ENCODE results near the gene ARSI. TPM values are rescaled to one million over a fixed set of nuclear protein-coding genes. Genes with fewer than 3 reads are reported as not detected.

The ARSI gene
- total and polyA plus RNA-seq, 4 donors, result 0.23 to 0.51 (median 0.33) TPM; not detected in 1

GRCh38 chr5:150339841-150340240, 37.1 kb upstream of the ARSI start (continued):
- TF ChIP-seq CTCF (IDR thresholded peaks at IDR 0.05; ENCODE audit: low read depth, low read length, missing input control) (no peak), RAD21 (IDR thresholded peaks at IDR 0.05) (no peak), NR2F2 (IDR thresholded peaks at IDR 0.05) (no peak), GABPA (IDR thresholded peaks at IDR 0.05 in 1 of 2, conservative IDR thresholded peaks at IDR 0.05 in 1 of 2) (no peak), EGR1 (IDR thresholded peaks at IDR 0.05; ENCODE audit: low read depth in 2 of 2) (no peak), RXRA (IDR thresholded peaks at IDR 0.05) (no peak)

DNA sequence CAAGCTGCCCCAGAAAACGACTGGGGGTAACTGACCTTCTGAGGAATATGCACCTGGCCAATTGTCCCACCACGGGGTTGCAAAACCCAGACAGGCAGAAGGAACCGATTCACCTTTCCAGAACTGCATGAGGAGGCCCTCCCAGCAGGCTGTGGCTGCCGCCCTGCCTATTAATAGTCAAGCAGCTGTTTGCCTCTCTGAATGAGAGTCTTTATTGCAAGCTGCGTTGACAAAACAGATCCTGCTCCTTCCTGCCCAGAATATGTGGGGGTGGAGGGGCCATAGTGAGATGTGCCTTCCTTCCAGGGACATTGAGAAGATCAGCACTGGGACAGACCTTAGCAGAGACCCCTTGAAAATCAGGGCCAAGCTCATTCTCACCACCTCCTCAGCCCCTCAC, 36.5 kb upstream of the ARSI start:
- no peak overlapping the region for H3K9ac ChIP-seq (ENCODE audit: low read depth in 1 of 2, low read length in 2 of 2)
- 77% methylated on average over 5 of the region's 5 CpGs for WGBS
- no peak overlapping the region for H3K4me3 ChIP-seq (ENCODE audit: low read depth in 1 of 3, low read length in 3 of 3)
- H3K36me3 ChIP-seq (ENCODE audit: control insufficient read depth in 4 of 4, insufficient read depth in 3 of 4, low read depth in 1 of 4, low read length in 3 of 4), result no peaks in the 10 kb centered on the region
- no peak for DNase-seq (ENCODE audit: low spot score)
- no peaks in the 10 kb centered on the region for H3K27me3 ChIP-seq (ENCODE audit: control insufficient read depth in 4 of 4, insufficient read depth in 4 of 4, low read length in 3 of 4)
- H3K27ac ChIP-seq (ENCODE audit: low read depth in 1 of 2, low read length in 2 of 2), result no peak overlapping the region
- TF ChIP-seq, protein P1, sequence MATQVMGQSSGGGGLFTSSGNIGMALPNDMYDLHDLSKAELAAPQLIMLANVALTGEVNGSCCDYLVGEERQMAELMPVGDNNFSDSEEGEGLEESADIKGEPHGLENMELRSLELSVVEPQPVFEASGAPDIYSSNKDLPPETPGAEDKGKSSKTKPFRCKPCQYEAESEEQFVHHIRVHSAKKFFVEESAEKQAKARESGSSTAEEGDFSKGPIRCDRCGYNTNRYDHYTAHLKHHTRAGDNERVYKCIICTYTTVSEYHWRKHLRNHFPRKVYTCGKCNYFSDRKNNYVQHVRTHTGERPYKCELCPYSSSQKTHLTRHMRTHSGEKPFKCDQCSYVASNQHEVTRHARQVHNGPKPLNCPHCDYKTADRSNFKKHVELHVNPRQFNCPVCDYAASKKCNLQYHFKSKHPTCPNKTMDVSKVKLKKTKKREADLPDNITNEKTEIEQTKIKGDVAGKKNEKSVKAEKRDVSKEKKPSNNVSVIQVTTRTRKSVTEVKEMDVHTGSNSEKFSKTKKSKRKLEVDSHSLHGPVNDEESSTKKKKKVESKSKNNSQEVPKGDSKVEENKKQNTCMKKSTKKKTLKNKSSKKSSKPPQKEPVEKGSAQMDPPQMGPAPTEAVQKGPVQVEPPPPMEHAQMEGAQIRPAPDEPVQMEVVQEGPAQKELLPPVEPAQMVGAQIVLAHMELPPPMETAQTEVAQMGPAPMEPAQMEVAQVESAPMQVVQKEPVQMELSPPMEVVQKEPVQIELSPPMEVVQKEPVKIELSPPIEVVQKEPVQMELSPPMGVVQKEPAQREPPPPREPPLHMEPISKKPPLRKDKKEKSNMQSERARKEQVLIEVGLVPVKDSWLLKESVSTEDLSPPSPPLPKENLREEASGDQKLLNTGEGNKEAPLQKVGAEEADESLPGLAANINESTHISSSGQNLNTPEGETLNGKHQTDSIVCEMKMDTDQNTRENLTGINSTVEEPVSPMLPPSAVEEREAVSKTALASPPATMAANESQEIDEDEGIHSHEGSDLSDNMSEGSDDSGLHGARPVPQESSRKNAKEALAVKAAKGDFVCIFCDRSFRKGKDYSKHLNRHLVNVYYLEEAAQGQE (IDR thresholded peaks at IDR 0.05), result no peak
- TF ChIP-seq HNF4G (IDR thresholded peaks at IDR 0.05), result no peak
- no peak for TF ChIP-seq TAF1 (conservative IDR thresholded peaks at IDR 0.05)
- TF ChIP-seq SP1 (IDR thresholded peaks at IDR 0.05), result no peak
- no peak for TF ChIP-seq RXRA (IDR thresholded peaks at IDR 0.05)
- no peak for TF ChIP-seq EGR1 (IDR thresholded peaks at IDR 0.05; ENCODE audit: low read depth in 2 of 2)
- TF ChIP-seq FOXA2 (IDR thresholded peaks at IDR 0.05), result no peak
- TF ChIP-seq, protein P2, sequence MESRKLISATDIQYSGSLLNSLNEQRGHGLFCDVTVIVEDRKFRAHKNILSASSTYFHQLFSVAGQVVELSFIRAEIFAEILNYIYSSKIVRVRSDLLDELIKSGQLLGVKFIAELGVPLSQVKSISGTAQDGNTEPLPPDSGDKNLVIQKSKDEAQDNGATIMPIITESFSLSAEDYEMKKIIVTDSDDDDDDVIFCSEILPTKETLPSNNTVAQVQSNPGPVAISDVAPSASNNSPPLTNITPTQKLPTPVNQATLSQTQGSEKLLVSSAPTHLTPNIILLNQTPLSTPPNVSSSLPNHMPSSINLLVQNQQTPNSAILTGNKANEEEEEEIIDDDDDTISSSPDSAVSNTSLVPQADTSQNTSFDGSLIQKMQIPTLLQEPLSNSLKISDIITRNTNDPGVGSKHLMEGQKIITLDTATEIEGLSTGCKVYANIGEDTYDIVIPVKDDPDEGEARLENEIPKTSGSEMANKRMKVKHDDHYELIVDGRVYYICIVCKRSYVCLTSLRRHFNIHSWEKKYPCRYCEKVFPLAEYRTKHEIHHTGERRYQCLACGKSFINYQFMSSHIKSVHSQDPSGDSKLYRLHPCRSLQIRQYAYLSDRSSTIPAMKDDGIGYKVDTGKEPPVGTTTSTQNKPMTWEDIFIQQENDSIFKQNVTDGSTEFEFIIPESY (IDR thresholded peaks at IDR 0.05), result no peak
- no peak for TF ChIP-seq HNF4A (conservative IDR thresholded peaks at IDR 0.05)
- no peak for TF ChIP-seq NR2F2 (IDR thresholded peaks at IDR 0.05)
- TF ChIP-seq JUND (IDR thresholded peaks at IDR 0.05), result no peak
- TF ChIP-seq ATF3 (IDR thresholded peaks at IDR 0.05), result no peak
- TF ChIP-seq MAX (IDR thresholded peaks at IDR 0.05), result no peak
- TF ChIP-seq RAD21 (IDR thresholded peaks at IDR 0.05), result no peak
- no peak for TF ChIP-seq GABPA (IDR thresholded peaks at IDR 0.05 in 1 of 2, conservative IDR thresholded peaks at IDR 0.05 in 1 of 2)
- H3K4me1 ChIP-seq (ENCODE audit: control insufficient read depth in 4 of 4, insufficient read depth in 4 of 4, low read length in 3 of 4), result no peaks in the 10 kb centered on the region
- H3K9me3 ChIP-seq (ENCODE audit: control insufficient read depth in 4 of 4, low read length in 3 of 4), result no peaks in the 10 kb centered on the region

Data from liver (tissue), 9 donors.